NCI-H2081 treated with DMSO at 0.1 percent for 48 hours (cell line): Measurements from ENCODE around the gene HYAL3.

ENCODE experiments used
- DNase-seq: peaks from one replicate; lab custom pipeline; 2025; lab: John Stamatoyannopoulos, UW

HYAL3 gene, protein sequence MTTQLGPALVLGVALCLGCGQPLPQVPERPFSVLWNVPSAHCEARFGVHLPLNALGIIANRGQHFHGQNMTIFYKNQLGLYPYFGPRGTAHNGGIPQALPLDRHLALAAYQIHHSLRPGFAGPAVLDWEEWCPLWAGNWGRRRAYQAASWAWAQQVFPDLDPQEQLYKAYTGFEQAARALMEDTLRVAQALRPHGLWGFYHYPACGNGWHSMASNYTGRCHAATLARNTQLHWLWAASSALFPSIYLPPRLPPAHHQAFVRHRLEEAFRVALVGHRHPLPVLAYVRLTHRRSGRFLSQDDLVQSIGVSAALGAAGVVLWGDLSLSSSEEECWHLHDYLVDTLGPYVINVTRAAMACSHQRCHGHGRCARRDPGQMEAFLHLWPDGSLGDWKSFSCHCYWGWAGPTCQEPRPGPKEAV

DNA sequence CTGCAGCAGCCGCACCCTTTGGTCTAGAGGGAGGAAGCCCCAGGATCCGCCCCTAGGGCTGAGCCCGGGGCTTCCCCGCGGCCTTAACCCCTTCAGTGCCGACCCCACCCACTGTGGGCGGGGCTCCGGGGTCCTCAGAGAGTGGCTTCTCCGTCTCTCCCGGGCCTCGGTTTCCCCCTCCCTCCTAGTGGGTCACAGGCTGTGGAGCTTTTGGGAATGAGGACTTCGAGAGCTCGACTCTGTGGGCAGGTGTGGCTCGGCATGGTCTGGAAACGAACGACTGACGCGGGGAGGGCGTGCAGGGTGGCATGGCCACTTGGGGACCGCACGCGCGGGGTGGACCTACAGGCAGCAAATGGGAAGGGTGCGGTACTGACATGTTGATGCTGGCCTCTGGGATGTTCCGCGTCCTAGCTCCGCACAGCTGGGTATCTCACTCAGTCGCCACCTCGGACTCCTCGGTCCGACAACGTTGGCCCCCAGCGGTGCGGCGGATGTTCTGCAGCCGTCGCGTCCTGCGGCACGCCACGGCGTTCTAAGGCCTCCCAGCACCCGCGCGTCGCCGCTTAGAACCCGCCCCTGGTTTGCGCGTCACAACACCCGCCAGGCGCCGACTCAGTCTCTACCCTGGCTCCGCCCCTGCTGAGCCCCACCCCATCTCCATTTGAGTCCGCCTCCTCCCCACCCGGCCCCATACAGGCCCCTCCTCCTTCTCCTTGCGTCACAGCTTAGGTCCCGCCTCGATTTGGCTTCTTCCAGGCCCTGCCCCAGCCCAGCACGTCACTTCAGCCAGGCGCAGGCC is at the start of gene HYAL3, which contains the start of gene NAA80:
TSS of gene HYAL3 (minus strand) at position 570 of the 802 bp plus-strand sequence. CDS start 3,803 bp downstream, outside the sequence.
TSS of gene NAA80 (minus strand) at position 570 of the 802 bp plus-strand sequence. CDS start 1,942 bp downstream, outside the sequence.
- peak; percentile 73 for DNase-seq

DNA sequence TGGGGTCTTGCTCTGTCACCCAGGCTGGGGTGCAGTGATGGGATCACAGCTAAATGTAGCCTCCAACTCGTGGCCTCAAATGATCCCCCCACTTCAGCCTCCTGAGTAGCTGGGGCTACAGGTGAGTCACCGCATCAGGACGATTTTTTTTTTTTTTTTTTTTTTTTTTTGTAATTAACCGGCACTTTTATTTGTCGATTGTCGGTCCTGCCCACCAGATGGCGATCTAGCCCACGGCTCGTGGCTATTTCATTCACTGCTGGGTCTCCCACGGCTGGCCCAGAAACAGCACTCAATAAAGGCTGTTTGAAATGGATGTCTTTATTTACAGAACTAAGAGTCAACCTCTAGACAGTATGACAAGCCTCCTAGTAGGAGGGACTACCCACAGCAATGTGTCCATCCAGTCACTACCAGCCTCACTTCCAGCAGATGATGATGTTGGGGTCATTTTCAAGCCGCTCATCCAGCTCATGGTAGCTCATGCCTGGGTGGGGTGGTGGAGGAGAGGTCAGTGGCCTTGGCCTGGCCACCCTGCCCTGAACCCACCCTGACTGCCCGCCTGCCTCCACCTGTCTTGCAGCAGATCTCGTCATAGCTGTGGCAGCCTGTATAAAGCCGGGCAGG is 48.1 kb upstream of the HYAL3 start:
- no peak for DNase-seq

DNA sequence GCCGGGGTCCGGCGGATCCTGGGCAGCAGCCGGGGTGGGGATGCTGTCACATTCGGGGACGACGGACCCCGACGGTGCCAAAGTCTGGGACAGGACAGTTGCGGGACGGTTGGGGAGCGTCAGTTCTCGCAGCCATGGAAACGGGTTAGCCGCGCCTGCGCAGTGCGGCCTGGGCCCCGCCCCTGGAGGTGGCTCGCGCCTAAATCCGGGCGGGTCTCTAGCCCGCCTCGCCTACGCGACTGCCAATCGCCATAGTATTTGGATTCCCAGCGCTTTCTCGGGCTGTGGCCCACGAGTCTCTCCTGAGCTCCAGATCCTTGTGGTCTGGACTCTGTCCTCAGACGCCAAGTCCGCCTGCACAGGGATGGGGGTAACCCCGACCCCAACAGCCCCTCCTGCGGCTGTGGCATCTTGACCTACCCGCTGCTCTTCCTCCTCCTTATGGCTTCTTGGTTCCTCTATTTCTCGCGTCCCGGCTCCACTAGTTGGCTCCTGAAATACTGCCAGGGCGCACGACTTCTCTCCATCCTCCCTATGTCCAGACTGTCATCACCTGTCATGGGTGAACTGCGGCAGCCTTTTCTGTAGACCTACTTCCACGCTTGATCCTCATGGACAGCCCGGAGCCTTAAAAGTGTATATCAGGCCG is 46.5 kb upstream of the HYAL3 start, which contains the start of gene ZMYND10:
TSS of gene ZMYND10 (minus strand) at position 147 of the 649 bp plus-strand sequence. CDS start 153 bp downstream, outside the sequence.
- no peak for DNase-seq

DNA sequence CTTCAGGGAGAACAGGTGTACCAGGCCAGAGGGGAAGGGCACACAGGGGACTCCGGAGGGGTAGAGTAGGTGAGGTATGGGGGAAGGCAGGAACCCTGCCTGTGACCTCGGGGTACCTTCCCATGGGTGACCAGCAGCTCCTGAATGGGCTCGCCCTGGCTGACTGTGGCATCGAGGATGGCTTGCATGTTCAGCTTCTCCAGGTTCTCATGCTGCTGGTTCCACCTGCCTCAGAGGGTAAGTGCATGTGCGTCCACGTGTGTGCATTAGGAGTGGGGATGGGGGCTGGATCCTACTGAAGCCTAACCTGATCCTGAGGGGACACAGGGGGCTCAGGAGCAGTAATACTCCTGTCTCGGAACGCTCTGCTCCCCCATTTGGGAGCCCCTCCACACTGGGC is 45.8 kb upstream of the HYAL3 start:
- DNase-seq: no peak

DNA sequence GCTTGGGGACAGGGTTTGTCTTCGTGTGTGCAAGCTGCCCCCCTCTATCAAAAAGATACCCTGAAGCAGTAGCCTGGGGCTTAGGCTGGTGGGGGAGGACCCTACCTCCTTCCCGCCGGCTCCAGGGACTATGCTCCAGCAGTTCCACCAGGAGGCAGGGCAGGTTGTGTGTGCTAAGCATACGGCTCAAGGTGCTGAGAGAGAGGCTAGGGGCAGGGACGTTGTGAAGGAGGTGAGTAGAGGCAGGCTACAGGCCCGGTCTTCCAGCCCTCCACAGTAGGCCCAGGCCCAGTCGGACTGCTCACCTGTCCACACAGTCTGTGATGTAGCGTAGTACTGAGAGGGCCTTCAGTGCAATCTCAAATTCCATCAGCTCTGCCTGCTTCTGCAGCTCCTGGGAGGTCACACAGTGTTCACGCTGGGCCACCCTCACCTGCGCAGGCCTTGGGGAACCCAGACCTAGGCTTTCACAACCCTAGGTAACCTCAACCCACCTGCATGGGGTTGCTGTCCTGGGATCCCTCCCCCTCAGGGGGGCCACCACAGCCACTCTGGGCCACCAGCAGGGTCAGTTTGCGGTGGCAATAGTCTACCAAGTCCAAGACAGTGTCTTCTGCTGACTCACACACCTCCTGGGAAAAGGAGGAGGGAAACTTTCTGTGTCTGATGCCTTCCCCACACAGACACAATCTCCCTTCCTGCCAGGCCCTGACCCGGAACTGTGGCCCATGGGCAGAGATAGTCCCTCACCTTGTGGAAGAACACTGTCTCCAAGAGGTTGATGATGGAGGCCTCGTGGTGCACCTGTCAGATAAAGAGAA is 43.8 kb upstream of the HYAL3 start:
- DNase-seq: no peak

DNA sequence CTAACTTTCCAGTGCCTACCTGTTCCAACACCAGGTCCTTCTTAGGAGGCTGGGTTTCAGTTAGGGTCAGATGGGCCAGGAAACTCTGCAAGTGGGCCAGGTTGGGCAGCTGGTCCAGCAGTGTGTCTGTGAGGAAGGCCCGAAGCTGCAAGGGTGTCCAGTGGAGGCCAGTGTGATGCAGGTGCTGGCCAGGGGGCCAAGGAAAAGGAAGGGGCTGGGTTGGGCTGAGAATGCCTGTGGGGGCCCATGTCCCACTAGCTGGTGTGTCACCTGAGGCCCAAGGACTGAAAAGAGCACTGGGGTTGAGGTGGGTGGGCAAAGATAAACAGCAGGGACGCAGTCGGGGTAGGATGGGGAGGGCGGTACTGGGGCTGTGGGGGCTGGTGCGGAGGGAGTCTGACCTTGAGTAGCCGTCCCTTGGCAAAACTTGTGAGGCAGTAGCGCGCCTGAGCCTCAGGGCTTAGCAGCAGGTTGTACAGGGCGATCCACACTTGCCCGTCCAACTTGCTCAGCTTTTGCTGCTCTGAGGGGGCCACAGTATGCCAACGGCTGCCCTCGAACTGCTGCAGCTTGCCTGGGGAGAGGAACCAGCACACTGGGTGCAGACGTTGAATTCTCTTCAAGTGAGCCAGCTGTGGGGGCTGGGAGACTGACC is 42.9 kb upstream of the HYAL3 start:
- DNase-seq: no peak

DNA sequence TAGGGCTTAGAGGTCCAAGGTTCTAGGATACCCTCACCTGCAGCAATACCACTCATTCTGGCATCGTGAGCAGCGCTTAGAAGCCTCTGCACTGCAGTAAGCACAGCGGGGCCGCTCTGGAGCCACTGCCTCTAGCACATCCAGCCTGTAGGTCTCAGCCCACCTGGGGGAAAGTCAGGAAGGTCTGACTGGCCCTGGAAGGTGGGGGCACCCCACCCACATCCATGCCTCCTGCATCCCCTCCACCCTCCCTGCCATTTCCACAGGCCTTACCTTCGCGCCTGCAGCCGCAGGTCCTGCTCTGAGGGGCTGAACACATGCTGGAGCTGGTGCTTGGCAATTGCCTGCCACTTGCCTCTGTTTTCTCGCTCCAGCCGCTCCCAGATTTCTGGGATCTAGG is 42.3 kb upstream of the HYAL3 start:
- DNase-seq: no peak

DNA sequence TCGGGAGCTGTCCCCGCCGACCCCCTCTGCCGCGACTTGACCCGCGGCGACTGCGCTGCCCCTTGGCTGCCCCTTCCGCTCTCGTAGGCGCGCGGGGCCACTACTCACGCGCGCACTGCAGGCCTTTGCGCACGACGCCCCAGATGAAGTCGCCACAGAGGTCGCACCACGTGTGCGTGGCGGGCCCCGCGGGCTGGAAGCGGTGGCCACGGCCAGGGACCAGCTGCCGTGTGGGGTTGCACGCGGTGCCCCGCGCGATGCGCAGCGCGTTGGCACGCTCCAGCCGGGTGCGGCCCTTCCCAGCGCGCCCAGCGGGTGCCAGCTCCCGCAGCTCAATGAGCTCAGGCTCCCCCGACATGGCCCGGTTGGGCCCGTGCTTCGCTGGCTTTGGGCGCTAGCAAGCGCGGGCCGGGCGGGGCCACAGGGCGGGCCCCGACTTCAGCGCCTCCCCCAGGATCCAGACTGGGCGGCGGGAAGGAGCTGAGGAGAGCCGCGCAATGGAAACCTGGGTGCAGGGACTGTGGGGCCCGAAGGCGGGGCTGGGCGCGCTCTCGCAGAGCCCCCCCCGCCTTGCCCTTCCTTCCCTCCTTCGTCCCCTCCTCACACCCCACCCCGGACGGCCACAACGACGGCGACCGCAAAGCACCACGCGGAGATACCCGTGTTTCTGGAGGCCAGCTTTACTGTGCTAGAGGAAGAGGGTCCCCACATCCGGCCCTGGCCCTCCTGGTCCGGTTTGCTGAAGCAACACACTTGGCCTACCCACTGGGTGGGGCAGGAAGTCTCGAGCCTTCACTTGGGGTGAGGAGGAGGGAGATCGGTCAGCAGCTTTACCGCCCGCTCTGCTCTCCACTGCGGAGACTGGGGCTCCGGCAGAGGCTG is 41.5 kb upstream of the HYAL3 start, which contains the start of gene RASSF1:
TSS of gene RASSF1 (minus strand) at position 389 of the 882 bp plus-strand sequence. CDS start at position 358, 31 bp downstream.
- DNase-seq: no peak

DNA sequence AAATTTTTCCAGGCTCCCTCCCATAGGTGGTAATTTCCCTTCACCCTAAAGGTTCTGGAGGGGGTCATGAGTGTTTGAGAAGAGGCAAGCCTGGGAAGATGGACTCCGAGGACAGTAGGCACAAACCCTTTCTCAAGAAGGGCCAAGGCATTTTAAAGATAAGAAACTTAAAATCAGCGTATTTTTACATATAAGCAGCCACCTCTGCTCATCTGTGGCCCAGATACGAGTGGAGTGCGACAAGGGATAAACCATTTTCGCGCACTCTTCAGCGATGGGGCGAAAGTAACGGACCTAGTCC is 40.9 kb upstream of the HYAL3 start:
- DNase-seq: no peak

DNA sequence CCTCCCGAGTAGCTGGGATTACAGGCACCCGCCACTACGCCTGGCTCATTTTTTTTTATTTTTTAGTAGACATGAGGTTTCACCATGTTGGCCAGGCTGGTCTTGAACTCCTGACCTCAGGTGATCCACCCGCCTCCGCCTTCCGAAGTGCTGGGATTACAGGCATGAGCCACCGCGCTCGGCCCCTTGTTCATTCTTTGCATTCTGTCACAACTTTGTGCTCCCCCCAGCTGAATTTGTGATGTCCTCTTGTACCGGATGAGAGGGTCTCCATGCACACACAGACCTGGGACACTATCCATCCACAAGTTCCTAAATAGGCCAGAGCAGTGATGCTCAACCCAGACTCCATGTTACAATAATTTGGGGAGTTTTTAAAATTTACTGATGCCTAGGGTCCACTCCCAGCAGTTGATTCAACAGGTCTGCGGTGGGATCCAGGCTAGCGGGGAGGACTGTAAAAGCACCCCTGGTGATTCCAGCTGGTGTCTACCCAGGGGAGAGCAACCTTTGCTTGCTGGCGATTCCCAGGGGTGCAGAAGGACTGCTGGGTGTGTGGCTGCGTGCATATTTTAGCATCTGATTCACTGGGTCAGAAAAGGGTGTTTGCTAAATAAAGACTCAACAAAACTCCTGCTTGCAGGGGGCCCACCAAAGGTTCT is 40.4 kb upstream of the HYAL3 start:
- DNase-seq: no peak

DNA sequence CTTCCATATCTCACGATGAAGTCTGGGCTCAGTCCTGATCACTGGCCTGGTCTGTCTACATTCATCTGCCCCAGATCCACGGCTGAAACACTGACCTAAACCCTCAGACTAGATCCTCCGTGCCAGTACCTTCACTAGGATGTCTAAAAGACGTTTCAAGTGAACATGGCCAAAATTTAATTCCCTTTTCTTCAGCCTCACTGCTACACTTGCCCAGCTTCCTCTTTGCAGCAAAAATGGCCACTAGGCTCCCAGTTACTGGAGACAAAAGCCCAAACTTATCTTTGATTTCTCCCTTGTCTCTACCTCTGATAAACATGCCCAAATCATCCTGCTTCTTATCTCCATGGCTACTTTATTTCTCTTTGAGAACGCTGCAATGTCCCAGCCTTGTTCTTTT is 39.8 kb upstream of the HYAL3 start:
- DNase-seq: no peak

DNA sequence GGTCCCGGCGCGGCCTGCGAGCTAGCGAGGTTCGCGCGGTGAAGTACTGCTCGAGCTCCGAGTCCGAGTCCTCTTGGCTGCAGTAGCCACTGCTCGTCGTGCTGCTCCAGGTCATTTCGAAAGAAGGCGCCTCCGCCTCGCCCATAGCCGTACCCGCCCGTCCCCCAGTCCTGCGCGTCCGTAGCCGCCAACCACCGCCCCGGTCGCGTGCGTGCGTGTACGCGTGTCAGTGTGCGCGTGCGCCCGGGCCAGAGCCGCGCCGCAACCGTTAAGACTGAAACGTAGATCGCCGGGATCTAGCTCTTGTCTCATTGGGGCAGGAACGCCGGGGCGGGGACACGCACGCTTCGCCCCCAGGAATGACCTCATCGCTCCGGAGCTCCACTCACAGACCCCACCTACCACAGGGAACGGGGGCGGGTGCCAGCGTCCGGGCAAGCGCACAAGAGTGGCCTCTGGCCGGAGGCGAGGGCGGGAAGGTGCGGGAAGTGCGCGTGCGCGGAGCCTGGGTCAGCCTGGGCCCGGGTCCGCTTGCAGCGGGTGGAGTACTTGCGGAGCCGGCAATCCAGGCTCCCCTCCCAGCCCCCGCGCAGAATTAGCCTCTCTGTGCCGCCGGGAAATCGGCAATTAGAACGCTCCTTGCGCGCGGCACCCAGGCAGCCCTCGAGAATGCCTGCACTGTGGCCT is 38.1 kb upstream of the HYAL3 start:
- peak; percentile 88 for DNase-seq

DNA sequence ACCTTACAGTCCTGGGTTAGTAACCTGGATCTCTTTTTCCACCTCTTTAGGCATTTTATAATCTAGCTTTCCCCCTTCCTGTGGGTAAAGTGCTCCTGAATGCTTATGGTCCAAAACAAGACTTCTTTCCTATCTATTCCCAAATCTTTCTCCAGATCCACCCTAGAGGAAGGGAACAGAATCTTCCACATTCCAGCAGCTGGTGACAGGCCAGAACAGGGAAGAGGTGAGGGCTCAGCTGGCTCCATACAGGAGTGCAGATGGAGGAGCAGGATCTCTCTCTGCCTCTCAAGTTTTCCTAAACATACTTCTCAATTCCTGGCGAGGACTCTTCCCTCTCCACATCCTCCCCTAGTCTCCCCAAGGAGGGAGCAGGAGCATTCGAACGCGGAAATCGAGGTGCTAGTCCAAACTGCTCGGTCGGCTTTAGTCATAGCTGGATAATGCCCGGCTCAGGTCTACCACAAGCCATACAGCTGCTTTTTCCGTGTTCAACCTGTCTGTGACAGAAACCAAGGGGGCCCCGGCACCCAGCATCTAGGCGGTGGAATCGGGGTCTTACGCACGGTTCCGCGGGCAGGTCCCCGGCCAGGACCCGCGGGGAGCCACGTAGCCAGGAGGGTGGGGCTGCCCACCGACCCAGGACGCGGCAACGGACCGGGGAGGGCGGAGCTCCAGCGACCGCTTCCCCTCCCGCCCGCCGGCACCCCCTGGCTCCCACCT is 37.4 kb upstream of the HYAL3 start:
- no peak for DNase-seq

DNA sequence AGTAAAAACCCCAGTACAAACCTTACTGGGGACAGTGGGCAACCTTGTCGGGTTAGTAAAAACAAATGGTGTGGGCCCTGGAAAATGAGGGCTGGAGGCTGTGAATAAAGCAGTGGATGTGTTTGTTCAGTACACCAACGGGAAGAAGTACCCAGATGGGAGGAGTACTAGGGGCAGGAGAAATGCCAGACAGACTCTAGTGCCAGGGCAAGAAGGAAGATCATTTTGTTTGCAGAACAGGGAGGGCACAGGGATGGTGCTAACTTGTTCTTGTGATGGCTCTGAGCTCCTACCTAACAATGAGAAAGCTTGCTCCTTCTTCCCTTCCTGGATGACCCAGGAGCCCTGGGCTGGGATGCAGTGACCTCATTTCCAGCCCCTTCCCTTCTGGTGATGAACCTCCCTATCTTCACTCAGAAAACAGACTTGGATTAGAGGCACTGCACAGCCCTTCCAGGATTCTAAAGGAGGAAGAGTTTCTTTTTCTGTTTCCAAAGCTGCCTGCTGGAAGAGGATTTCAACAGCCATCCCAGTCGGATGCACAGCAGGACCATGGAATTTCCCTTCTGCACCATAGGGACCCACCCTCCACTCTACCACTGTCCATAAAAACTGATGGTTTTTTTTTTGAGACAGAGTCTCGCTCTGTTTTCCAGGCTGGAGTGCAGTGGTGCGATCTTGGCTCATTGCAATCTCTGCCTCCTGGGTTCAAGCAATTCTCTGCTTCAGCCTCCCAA is 35.3 kb upstream of the HYAL3 start:
- no peak for DNase-seq

DNA sequence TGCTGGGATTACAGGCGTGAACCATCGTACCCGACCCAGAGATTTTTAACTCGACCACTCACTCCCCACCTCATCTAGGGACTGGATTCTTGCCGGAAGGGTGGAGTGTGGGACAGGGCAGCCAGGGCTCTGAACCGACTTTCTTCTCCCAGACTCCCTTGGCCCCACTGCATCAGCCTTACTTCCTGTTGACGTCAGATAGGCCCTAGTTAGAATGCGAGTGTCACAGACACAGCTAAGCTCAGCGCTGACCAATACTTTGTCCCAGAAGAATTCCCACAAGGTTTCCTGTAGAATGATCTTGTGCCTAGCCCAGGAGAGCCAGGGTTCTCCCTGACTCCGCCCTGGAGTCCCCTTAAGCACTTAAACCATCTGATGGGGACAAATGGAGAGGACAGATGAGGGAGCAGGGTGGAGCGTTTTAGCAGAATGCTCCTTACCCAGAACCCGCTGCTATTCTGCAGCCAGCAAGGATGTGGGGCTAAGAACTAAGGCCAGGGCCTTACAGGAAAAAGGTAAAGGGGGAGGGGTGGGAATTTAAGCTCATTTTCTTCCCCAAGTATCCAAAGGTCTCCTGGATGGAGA is 34.6 kb upstream of the HYAL3 start:
- no peak for DNase-seq

DNA sequence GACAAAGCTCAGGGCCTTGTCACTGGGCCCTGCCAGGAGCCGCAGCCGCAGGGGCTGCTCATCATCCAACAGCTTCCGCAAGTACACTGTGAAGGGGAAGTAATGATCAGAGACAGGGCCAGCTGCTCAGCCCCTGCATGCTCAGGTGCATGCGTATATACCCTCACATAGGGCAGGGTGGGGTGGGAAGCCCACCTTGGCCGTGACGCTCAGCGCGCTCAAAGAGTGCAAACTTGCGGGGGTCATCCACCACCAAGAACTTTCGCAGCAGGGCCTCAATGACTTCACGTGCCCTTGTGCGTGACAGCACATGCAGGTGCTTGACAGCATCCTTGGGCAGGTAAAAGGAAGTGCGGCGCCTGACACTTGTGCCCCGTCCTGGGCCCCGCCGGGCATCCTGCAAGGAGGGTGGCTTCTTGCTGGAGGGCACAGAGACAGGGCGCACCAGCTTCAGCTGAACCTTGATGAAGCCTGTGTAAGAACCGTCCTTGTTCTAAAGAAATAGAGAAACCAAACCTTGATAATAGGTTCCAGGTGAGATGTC is 32.2 kb upstream of the HYAL3 start:
- no peak for DNase-seq
